ENCODE results near the gene TRIM38. TPM values are rescaled to one million over a fixed set of nuclear protein-coding genes. Genes with fewer than 3 reads are reported as not detected.
"Not testable (repeated sequence)": the region's sequence is repeated elsewhere in the genome, so short reads cannot be mapped to it uniquely, and the experiment has no call there.

The TRIM38 gene
- total and polyA plus RNA-seq, 7 donors, result 4.2 to 13.3 (median 8.2) TPM

DNA sequence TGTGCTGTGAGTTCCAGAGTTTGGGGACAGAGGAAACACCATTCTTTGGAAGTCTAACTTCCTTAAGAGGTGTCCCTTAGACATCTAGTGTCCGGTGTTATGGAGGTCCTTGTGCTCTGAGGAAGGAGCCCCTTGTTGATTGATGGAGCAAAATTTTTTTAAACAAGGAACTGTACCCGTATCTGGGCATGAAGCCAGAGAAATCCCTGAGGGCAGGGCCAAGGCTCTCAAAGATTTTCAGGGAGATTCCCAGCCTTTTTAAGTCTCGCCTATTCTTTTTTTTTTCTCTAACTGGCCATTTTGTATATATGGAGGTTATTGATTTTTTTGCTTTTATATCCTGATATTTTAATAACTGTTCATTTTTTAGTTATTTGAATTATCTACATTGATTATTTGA is 45.9 kb downstream of the TRIM38 start:
- H3K4me1 ChIP-seq, result no peaks in the 10 kb centered on the region
- H3K27ac ChIP-seq, result no peak overlapping the region
- no peaks in the 10 kb centered on the region for H3K9me3 ChIP-seq
- H3K27me3 ChIP-seq, result no peaks in the 10 kb centered on the region
- intact Hi-C loops (cut with DNase I), result no loop called here
- no peak overlapping the region for H3K4me3 ChIP-seq
- peaks cover 0 to 15% (median 0%) of the 10 kb centered on the region in 4 donors for H3K36me3 ChIP-seq
- WGBS, 2 donors, result 43 to 70% methylated on average over 3 of the region's 3 CpGs
- no peak for TF ChIP-seq POLR2AphosphoS5 (IDR thresholded peaks at IDR 0.05)
- TF ChIP-seq POLR2A (IDR thresholded peaks at IDR 0.05), result no peak
- TF ChIP-seq CTCF (IDR thresholded peaks at IDR 0.05), result no peak
- no peak for TF ChIP-seq EP300 (IDR thresholded peaks at IDR 0.05)
- no peak for DNase-seq

DNA sequence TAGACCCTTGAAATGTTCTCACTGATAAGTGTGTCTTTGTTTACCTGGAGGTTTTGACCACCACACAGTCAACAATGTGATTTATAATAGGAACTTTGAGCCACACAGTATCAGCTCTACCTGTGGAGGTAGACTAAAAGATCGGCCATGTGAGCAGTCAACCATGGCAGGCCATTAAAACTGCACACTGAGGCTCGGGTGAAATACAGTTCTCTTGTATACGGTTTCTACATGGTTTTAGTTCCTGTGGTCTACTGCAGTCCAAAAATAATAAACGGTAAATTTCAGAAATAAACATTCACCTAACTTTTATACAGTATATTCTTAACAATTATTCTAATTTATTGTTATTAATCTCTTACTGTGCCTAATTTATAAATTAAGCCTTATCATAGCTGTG is 47.2 kb downstream of the TRIM38 start:
- TF ChIP-seq POLR2AphosphoS5 (IDR thresholded peaks at IDR 0.05) (no peak), EP300 (IDR thresholded peaks at IDR 0.05) (no peak), CTCF (IDR thresholded peaks at IDR 0.05) (no peak), POLR2A (IDR thresholded peaks at IDR 0.05) (no peak)
- H3K27ac ChIP-seq, result no peak overlapping the region
- H3K36me3 ChIP-seq, result peaks cover 0 to 2% (median 0%) of the 10 kb centered on the region in 4 donors
- no peaks in the 10 kb centered on the region for H3K4me1 ChIP-seq
- H3K27me3 ChIP-seq, result no peaks in the 10 kb centered on the region
- 88 to 93% methylated on average over 4 of the region's 4 CpGs for WGBS, 2 donors
- H3K9me3 ChIP-seq, result no peaks in the 10 kb centered on the region
- no peak for DNase-seq
- H3K4me3 ChIP-seq, result no peak overlapping the region
- intact Hi-C loops (cut with DNase I), result no loop called here

DNA sequence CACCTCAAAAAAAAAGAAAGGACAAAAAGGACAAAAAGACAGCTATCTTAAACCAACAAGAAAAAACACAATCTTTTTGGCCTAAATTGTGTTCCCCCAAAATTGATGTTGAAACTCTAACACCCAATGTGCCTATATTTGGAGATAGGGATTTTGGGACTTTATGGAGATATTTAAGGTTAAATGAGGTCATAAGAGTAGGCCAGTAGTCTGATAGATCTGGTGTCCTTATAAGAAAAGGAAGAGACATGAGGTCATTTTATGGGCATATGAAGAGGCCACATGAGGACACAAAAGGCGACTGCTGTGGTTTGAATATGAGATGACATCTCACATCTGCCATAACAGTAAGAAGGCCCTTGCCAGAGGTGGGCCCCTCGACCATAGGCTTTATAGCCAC is 49.5 kb downstream of the TRIM38 start:
- DNase-seq, result no peak
- WGBS, 2 donors, result 82 to 85% methylated on average over 2 of the region's 2 CpGs
- TF ChIP-seq EP300 (IDR thresholded peaks at IDR 0.05) (no peak), POLR2AphosphoS5 (IDR thresholded peaks at IDR 0.05) (no peak), POLR2A (IDR thresholded peaks at IDR 0.05) (no peak), CTCF (IDR thresholded peaks at IDR 0.05) (no peak)
- Histone ChIP-seq H3K9me3 (no peaks in the 10 kb centered on the region), H3K36me3 (no peaks in the 10 kb centered on the region), H3K27ac (no peak overlapping the region), H3K4me1 (peaks cover 0 to 7% (median 6%) of the 10 kb centered on the region in 4 donors), H3K27me3 (no peaks in the 10 kb centered on the region), H3K4me3 (no peak overlapping the region)
- intact Hi-C loops (cut with DNase I), result no loop called here

- DNase-seq; H3K27ac ChIP-seq; intact Hi-C loops (cut with DNase I); H3K4me3 ChIP-seq; H3K9me3 ChIP-seq; H3K27me3 ChIP-seq; H3K36me3 ChIP-seq: not testable (repeated sequence)
- peaks cover 0 to 14% (median 9%) of the 10 kb centered on the region in 4 donors for H3K4me1 ChIP-seq
- 96 to 97% methylated on average over 5 of the region's 5 CpGs for WGBS, 2 donors
Observed at GRCh38 chr6:26014386-26014785, 51.8 kb downstream of the TRIM38 start.

DNA sequence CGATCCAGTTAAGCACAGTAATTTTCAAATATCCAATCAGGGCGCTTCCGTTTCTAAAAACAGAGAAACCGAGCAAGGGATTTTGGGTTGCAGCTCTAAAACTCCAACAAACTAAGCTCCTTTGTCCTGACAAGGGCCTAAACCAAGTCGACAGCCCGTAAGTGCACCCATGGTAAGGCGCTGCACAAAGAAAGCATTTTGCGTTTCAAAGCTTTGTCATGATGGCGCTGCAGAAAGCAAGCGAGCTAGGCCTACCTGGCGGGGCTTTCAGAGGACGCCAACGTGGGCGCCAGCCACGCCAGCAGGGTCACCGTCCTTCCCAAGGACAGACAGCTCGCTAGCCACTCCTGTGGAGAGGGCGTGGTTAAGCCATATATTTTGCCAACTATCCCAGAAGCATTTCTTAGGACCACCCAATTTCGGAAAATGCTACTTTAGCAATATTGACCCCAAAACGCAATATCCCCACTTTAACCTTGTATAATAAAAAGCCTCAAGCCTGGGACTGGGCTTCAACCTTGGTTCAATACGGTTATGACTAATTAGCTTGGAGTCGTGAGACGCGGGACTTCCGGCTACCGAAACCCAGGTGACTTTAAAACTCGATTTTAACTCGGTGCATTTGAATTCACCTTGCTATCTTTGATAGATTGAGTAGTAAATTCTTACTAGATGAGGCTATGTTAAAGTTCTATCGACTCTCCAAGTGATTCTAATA is 53.8 kb downstream of the TRIM38 start:
- intact Hi-C loops (cut with DNase I), result no loop called here
- Histone ChIP-seq H3K27me3 (no peaks in the 10 kb centered on the region), H3K9me3 (no peaks in the 10 kb centered on the region), H3K36me3 (no peaks in the 10 kb centered on the region), H3K4me3 (peak overlapping the region in 3 of 4 donors; percentile 42 to 51 (median 43)), H3K4me1 (peaks cover 0 to 23% (median 9%) of the 10 kb centered on the region in 4 donors), H3K27ac (peak overlapping the region; percentile 78 to 85 (median 80))
- WGBS, 2 donors, result 79 to 90% methylated on average over 29 of the region's 29 CpGs
- no peak for DNase-seq
- TF ChIP-seq EP300 (IDR thresholded peaks at IDR 0.05) (no peak), POLR2A (IDR thresholded peaks at IDR 0.05) (no peak), POLR2AphosphoS5 (IDR thresholded peaks at IDR 0.05) (no peak), CTCF (IDR thresholded peaks at IDR 0.05) (no peak)

Measured in sigmoid colon (tissue), 7 donors.